NB4 (cell line): ENCODE data around the gene BCOR.

Experiments used
- DNase-seq: peaks from one replicate; pipeline ENCODE4 v3.0.0; 2010; ENCODE audit warnings: low read depth
- H3K4me3 ChIP-seq: one replicate; pipeline ENCODE4 v1.5.1; 2011; ENCODE audit warnings: mild to moderate bottlenecking, low read depth, low read length, moderate library complexity
- MAX ChIP-seq: IDR thresholded peaks from 2 replicates; pipeline ENCODE4 v1.6.1; 2011; ENCODE audit warnings: low read depth, low read length
- MYC ChIP-seq: IDR thresholded peaks from 2 replicates; pipeline ENCODE4 v1.6.1; 2011; ENCODE audit warnings: low read depth, low read length
- POLR2A ChIP-seq: IDR thresholded peaks from 2 replicates; pipeline ENCODE4 v1.6.1; 2011; ENCODE audit warnings: mild to moderate bottlenecking; ENCODE audit not compliant: insufficient read length; ENCODE audit errors: extremely low read depth
- TF ChIP-seq, protein P1 (sequence below): IDR thresholded peaks from one replicate; pipeline ENCODE4 v1.5.1; 2012; ENCODE audit warnings: low read depth, low read length

Gene BCOR

DNA sequence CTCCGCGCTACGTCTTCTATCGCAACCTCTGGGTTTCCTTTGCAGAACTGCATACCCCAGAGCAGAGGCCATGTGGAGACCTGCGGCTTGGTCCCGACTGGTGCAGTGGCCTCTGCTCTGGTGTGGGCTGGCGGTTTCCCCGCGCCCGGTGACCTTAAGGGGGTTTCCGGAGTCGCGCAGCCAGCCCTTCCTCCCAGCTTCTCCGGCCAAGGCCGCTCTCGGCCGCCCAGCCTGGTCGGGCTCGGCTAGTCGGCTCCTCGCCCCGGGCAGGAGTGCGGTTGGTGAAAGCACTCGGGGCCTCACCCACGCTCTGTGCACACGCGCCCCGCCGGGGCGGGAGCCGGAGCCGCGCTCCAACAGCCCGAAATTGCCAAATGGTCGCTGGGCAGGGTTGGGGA lies 84.9 kb downstream of the BCOR start:
- peak; percentile 77 for DNase-seq
- peak overlapping the region; percentile 63 for H3K4me3 ChIP-seq
- TF ChIP-seq MYC (peak; percentile 26; the same call in 1 of the 2 replicates), POLR2A (no peak)

DNA sequence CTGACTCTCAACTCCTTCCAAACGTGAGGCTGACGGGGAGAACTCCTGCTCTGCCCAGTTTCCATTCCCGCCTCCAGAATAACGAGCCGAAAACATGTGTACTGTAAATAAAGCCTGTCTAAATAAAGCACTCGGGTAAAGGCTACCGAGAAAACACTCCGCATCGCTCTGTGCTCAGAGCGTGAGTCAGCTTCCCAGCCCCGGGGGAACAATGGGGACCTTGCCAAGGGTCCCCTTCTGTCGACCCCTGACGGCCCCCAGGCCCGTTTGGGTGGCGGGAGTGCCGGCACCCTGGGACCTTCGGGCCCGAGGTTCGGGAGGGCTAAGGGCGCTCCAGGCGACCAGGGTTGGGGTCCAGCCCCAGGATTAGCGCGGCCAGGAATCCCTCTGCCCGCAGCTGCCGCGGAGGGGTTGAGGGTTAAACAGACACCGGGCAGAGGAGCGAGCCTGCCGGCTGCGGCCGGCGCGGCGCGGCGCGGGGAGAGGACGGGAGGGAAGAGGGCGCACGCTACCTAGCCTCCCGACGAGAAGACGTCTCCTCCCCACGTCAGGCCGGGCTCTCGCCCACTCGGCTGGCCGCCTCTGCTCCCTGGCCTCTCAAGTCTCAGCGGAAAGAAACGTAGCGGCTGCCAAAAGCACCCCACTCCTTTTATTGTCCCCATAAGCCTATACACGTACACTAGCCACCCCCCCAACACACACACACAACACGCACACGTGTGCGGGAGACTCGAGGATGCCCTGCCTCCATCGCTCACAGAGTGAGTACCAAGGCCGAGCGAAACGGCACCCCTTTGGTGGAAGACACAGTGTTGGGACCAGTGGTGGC lies 85.5 kb downstream of the BCOR start:
- H3K4me3 ChIP-seq = peak overlapping the region; percentile 63
- peak; percentile 70 for DNase-seq
- TF ChIP-seq MAX = peak; percentile 62
- TF ChIP-seq, protein P1, sequence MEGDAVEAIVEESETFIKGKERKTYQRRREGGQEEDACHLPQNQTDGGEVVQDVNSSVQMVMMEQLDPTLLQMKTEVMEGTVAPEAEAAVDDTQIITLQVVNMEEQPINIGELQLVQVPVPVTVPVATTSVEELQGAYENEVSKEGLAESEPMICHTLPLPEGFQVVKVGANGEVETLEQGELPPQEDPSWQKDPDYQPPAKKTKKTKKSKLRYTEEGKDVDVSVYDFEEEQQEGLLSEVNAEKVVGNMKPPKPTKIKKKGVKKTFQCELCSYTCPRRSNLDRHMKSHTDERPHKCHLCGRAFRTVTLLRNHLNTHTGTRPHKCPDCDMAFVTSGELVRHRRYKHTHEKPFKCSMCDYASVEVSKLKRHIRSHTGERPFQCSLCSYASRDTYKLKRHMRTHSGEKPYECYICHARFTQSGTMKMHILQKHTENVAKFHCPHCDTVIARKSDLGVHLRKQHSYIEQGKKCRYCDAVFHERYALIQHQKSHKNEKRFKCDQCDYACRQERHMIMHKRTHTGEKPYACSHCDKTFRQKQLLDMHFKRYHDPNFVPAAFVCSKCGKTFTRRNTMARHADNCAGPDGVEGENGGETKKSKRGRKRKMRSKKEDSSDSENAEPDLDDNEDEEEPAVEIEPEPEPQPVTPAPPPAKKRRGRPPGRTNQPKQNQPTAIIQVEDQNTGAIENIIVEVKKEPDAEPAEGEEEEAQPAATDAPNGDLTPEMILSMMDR = no peak

GRCh38 chrX:40011322-40012038 lies 86.3 kb downstream of the BCOR start:
- TF ChIP-seq MAX = no peak
- TF ChIP-seq POLR2A = no peak
- no peak for TF ChIP-seq MYC
- TF ChIP-seq, protein P1 = no peak
- H3K4me3 ChIP-seq = peak overlapping the region; percentile 63
- peak; percentile 29 for DNase-seq

GRCh38 chrX:40010550-40011321 lies 87.0 kb downstream of the BCOR start:
- TF ChIP-seq, protein P1 = no peak
- TF ChIP-seq MAX (peak; percentile 45; the same call in 1 of the 2 replicates), POLR2A (no peak), MYC (peak; percentile 49; the same call in 1 of the 2 replicates)
- H3K4me3 ChIP-seq = no peak overlapping the region
- DNase-seq = peak; percentile 88

- no peak for TF ChIP-seq MAX
- TF ChIP-seq, protein P1 = no peak
- no peak for TF ChIP-seq POLR2A
- H3K4me3 ChIP-seq = no peak overlapping the region
- no peak for DNase-seq
Observed at GRCh38 chrX:40009890-40010289, 87.9 kb downstream of the BCOR start.

DNA sequence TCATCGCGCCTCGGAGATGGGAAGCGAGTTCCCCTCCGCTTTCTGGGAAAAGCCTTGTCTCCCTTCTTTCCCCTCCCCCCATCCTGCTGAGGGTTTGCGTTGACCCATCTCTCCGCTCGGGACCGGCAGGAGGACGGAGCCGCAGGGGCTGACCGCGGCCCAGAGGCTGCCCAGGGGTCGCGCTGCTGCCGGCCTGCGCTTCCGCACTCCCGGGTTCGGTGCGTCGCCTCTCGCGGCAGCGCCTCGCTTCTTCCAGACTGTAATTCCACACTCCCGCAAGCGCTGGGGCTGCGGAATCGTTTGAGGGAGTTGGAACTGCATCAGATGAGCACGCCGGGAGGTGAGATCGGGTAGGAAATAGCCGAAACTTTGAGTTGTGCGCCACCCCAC lies 88.3 kb downstream of the BCOR start:
- peak; percentile 42 for DNase-seq
- TF ChIP-seq, protein P1 = no peak
- TF ChIP-seq POLR2A (no peak), MAX (no peak), MYC (no peak)
- H3K4me3 ChIP-seq = peak overlapping the region; percentile 21
